Measurements from ENCODE around the gene TAC3.
"Not testable (repeated sequence)": the region's sequence is repeated elsewhere in the genome, so short reads cannot be mapped to it uniquely, and the experiment has no call there.

Gene TAC3

DNA sequence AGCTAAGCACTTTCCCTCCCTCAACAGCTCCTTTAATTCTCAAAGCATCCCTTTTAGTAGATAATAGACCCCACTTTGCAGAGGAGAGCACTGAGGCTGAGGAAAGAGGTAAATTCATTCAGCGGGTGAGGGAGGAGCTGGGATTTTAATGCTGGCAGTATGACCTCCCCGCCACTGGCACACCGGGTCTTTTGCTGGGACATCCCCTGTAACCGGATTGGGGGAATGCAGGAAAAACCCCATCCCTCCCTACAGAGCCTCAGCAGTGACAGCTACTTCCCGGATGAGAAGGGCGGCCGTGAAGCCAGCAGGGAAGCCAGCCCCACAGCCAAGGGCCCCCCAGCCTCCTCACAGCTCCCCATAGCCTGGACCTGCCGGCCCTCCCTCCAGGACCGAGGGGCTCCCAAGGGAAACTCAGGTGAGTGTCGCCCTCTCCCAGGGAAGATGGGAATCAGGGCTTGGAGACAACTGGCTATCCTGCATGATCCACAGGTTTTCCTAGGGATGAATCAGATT, 22.0 kb downstream of the TAC3 start:
- in situ Hi-C loops (cut with MboI; ENCODE audit: low sequenced_read_pairs) = no loop called here

DNA sequence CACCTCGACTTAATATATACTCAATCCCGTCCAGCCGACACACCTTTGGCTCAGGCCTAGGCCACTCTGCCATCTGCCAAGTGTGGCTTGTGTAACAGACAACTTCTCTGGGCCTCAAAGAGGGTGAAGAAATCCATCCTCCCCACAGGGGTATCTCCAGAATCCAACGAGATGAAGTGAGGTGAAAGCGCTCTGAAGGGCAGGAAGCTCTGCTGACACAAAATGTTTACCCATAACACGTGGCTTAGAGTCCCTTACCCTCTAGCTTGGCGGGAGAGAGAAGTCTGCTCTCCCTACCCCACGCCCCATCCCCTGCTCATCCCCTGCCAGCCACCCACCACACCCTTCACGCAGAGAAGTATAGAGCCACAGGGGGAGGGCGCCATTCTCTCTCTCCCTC, 23.0 kb downstream of the TAC3 start:
- no peaks in the 10 kb centered on the region for H3K36me3 ChIP-seq (replicated peaks)
- no peak overlapping the region for H3K4me3 ChIP-seq
- peaks cover 11% of the 10 kb centered on the region; the same call in 1 of the 2 replicates for H3K27me3 ChIP-seq (ENCODE audit: low read depth)
- no peaks in the 10 kb centered on the region for H3K9me3 ChIP-seq
- H3K4me1 ChIP-seq = no peaks in the 10 kb centered on the region; the same call in 1 of the 2 replicates
- in situ Hi-C loops (cut with MboI; ENCODE audit: low sequenced_read_pairs) = no loop called here
- DNase-seq (ENCODE audit: low spot score in 2 of 2) = no peak

More for the DNA sequence above, 22.0 kb downstream of the TAC3 start:
- Histone ChIP-seq H3K4me1 (no peaks in the 10 kb centered on the region; the same call in 1 of the 2 replicates), H3K9me3 (no peaks in the 10 kb centered on the region; the same call in 1 of the 2 replicates), H3K27me3 (ENCODE audit: low read depth) (peaks cover 3% of the 10 kb centered on the region; the same call in 1 of the 2 replicates), H3K4me3 (no peak overlapping the region), H3K36me3 (replicated peaks) (no peaks in the 10 kb centered on the region; the same call in 1 of the 2 replicates)
- DNase-seq (ENCODE audit: low spot score in 2 of 2) = no peak

- Histone ChIP-seq H3K4me3 (no peak overlapping the region), H3K4me1 (peaks cover 5% of the 10 kb centered on the region), H3K27me3 (ENCODE audit: low read depth) (peaks cover 15% of the 10 kb centered on the region; the same call in 1 of the 2 replicates), H3K9me3 (no peaks in the 10 kb centered on the region), H3K36me3 (replicated peaks) (no peaks in the 10 kb centered on the region)
- no peak for DNase-seq (ENCODE audit: low spot score in 2 of 2)
- in situ Hi-C loops (cut with MboI; ENCODE audit: low sequenced_read_pairs) = no loop called here
These were observed 24.7 kb downstream of the TAC3 start for GRCh38 chr12:56991319-56992246.

- no peak for DNase-seq (ENCODE audit: low spot score in 2 of 2)
- H3K36me3 ChIP-seq (replicated peaks) = no peaks in the 10 kb centered on the region
- in situ Hi-C loops (cut with MboI; ENCODE audit: low sequenced_read_pairs) = no loop called here
- H3K4me3 ChIP-seq = no peak overlapping the region
- no peaks in the 10 kb centered on the region for H3K9me3 ChIP-seq
- H3K4me1 ChIP-seq = peaks cover 5% of the 10 kb centered on the region
- peaks cover 17% of the 10 kb centered on the region; the same call in 1 of the 2 replicates for H3K27me3 ChIP-seq (ENCODE audit: low read depth)
These were observed 25.5 kb downstream of the TAC3 start for GRCh38 chr12:56990648-56991318.

- Histone ChIP-seq H3K27me3 (ENCODE audit: low read depth) (peaks cover 17% of the 10 kb centered on the region; the same call in 1 of the 2 replicates), H3K9me3 (no peaks in the 10 kb centered on the region), H3K4me3 (no peak overlapping the region), H3K36me3 (replicated peaks) (no peaks in the 10 kb centered on the region), H3K4me1 (peaks cover 5% of the 10 kb centered on the region)
- in situ Hi-C loops (cut with MboI; ENCODE audit: low sequenced_read_pairs) = loop anchor here (5.0 kb wide), 1 partner anchor 238 kb away; the partner anchor contains the start of gene PRIM1
- no peak for DNase-seq (ENCODE audit: low spot score in 2 of 2)
These were observed 26.3 kb downstream of the TAC3 start for GRCh38 chr12:56989861-56990610.

- DNase-seq (ENCODE audit: low spot score in 2 of 2) = no peak
- Histone ChIP-seq H3K4me3 (no peak overlapping the region), H3K27me3 (ENCODE audit: low read depth) (peaks cover 17% of the 10 kb centered on the region; the same call in 1 of the 2 replicates), H3K4me1 (peaks cover 5% of the 10 kb centered on the region), H3K9me3 (no peaks in the 10 kb centered on the region), H3K36me3 (replicated peaks) (no peaks in the 10 kb centered on the region)
- in situ Hi-C loops (cut with MboI; ENCODE audit: low sequenced_read_pairs) = loop anchor here (5.0 kb wide), 1 partner anchor 236 kb away; the partner anchor contains the start of gene PRIM1
These were observed 28.1 kb downstream of the TAC3 start for GRCh38 chr12:56988207-56988739.

DNA sequence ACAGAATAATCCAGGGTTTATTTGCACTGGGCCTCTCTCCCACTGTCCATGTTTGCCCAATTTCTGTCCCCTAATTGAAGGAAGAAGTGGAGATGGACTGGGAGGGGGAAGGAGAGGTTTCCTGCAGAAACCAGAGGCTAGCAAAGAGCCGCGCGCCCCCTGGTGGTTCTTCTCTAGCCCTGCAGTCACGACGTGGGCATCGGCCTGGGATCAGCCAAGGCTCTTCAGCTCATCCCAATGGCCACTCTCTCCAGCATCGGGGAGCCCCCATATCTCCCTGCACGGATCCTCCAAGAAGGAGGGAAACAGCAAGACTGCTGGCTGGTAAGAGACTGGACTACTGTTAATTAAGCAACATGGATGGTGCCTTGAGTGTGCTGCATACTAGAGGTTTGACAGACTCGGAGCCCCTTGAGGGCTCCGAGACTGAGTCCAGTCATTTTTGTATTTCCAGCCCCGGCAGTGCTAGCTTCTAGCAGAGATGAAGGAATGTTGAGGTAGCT, 28.7 kb downstream of the TAC3 start:
- in situ Hi-C loops (cut with MboI; ENCODE audit: low sequenced_read_pairs) = loop anchor here (5.0 kb wide), 1 partner anchor 235 kb away; the partner anchor contains the start of gene PRIM1
- H3K4me1 ChIP-seq = peaks cover 5% of the 10 kb centered on the region
- no peaks in the 10 kb centered on the region for H3K9me3 ChIP-seq
- H3K27me3 ChIP-seq (ENCODE audit: low read depth) = peaks cover 17% of the 10 kb centered on the region; the same call in 1 of the 2 replicates
- H3K4me3 ChIP-seq = no peak overlapping the region
- no peaks in the 10 kb centered on the region for H3K36me3 ChIP-seq (replicated peaks)
- peak; percentile 76 to 88 for DNase-seq (ENCODE audit: low spot score in 2 of 2)

GRCh38 chr12:56987011-56987410, 29.3 kb downstream of the TAC3 start:
- Histone ChIP-seq H3K36me3 (replicated peaks) (no peaks in the 10 kb centered on the region), H3K9me3 (no peaks in the 10 kb centered on the region), H3K4me1 (peaks cover 5% of the 10 kb centered on the region), H3K27me3 (ENCODE audit: low read depth) (peaks cover 17% of the 10 kb centered on the region; the same call in 1 of the 2 replicates), H3K4me3 (no peak overlapping the region)
- no peak for DNase-seq (ENCODE audit: low spot score in 2 of 2)
- in situ Hi-C loops (cut with MboI; ENCODE audit: low sequenced_read_pairs) = loop anchor here (5.0 kb wide), 1 partner anchor 235 kb away; the partner anchor contains the start of gene PRIM1

- not testable (repeated sequence) for H3K9me3 ChIP-seq; H3K36me3 ChIP-seq (replicated peaks); H3K4me1 ChIP-seq; DNase-seq (ENCODE audit: low spot score in 2 of 2); H3K4me3 ChIP-seq
- H3K27me3 ChIP-seq (ENCODE audit: low read depth) = peaks cover 16% of the 10 kb centered on the region; the same call in 1 of the 2 replicates
- in situ Hi-C loops (cut with MboI; ENCODE audit: low sequenced_read_pairs) = loop anchor here (5.0 kb wide), 1 partner anchor 233 kb away; the partner anchor contains the start of gene PRIM1
These were observed 30.6 kb downstream of the TAC3 start for GRCh38 chr12:56985714-56986113.

DNA sequence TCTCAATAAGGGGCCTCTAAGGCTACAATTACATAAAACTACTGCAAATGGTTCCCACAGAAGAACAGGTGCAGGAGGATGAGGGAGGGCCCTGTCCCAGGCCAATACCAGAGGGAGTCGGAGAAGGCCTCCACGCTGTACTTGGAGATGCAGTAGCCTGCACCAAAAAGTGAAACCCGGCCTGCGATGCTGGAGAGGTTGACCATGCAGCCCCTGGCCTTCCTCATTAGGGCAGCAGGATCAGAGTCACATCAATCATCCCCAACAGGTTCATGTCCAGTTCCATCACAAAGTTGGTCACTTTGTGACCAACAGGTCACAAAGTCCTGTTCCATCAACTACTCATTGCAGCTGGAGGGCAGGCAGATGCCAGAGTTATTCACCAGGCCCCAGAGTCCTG, 32.9 kb downstream of the TAC3 start:
- H3K4me1 ChIP-seq = peaks cover 5% of the 10 kb centered on the region; the same call in 1 of the 2 replicates
- H3K4me3 ChIP-seq = no peak overlapping the region
- H3K27me3 ChIP-seq (ENCODE audit: low read depth) = peaks cover 7% of the 10 kb centered on the region; the same call in 1 of the 2 replicates
- in situ Hi-C loops (cut with MboI; ENCODE audit: low sequenced_read_pairs) = no loop called here
- no peaks in the 10 kb centered on the region for H3K36me3 ChIP-seq (replicated peaks)
- DNase-seq (ENCODE audit: low spot score in 2 of 2) = no peak
- no peaks in the 10 kb centered on the region for H3K9me3 ChIP-seq

DNA sequence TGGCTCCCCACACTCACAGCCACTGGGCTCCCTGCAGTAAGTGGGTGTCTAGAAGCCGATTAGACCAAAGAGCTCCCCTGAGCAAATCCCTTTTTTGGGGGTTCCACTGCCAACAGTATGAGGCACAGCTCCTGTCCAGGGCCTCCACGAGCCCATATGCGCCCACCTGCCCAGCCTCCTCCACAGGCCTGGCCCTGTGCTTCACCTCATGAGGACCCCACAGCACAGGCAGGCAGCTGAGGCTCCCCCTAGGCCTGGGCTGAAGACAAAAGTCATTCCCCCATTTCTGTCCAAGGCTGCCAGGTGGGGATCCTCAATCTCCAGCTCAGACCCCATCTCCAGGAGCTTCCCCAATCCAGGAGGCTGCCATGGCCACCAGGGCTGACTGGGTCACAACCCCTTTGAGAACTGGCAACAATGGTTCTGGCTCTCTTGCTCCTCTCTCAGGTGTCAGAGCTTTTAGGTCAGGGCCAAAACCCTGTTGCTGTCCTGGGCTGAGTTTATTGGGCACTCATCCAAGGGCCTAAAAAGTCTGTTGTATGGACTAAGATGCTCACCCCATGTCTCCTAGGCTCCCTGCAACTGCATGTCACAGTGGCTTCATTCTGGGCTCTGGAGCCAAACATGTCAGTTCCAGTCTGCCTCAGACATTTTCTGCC, 33.6 kb downstream of the TAC3 start:
- H3K4me1 ChIP-seq; H3K27me3 ChIP-seq (ENCODE audit: low read depth); H3K4me3 ChIP-seq; DNase-seq (ENCODE audit: low spot score in 2 of 2); in situ Hi-C loops (cut with MboI; ENCODE audit: low sequenced_read_pairs); H3K9me3 ChIP-seq; H3K36me3 ChIP-seq (replicated peaks): not testable (repeated sequence)

DNA sequence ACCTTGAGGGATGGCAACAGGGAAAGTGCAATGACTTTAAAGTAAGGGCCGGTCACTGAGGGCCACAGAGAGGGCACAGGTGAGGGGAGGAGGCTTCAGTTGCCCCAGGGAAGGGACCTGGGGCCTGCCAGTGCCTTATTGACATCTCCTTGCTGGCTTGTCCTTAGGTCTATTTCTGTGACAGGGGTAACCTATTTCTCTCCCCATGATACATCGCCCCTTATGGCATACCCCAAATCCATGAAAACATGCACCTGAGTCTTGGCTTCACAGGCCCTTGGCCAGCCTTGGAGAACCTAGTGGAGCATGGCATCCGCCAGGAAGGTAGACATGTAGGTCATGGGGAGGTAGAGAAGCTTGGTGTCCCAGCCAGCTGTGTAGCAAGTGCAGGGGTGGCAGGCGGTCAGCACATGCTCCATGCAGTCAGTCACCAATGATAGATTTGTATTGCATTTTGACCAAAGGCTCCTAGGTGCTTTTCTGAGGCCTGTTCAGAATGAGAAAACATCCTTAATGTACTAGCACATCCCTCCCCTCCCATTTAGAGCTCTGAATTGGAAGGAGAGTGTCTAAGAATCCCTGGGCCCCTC, 35.3 kb downstream of the TAC3 start:
- no peak for DNase-seq (ENCODE audit: low spot score in 2 of 2)
- no peaks in the 10 kb centered on the region for H3K36me3 ChIP-seq (replicated peaks)
- H3K9me3 ChIP-seq = no peaks in the 10 kb centered on the region
- in situ Hi-C loops (cut with MboI; ENCODE audit: low sequenced_read_pairs) = no loop called here
- peaks cover 3% of the 10 kb centered on the region; the same call in 1 of the 2 replicates for H3K4me1 ChIP-seq
- H3K4me3 ChIP-seq = no peak overlapping the region
- H3K27me3 ChIP-seq (ENCODE audit: low read depth) = peaks cover 3% of the 10 kb centered on the region
